Measurements from ENCODE around the gene SLC2A1.

The SLC2A1 gene

DNA sequence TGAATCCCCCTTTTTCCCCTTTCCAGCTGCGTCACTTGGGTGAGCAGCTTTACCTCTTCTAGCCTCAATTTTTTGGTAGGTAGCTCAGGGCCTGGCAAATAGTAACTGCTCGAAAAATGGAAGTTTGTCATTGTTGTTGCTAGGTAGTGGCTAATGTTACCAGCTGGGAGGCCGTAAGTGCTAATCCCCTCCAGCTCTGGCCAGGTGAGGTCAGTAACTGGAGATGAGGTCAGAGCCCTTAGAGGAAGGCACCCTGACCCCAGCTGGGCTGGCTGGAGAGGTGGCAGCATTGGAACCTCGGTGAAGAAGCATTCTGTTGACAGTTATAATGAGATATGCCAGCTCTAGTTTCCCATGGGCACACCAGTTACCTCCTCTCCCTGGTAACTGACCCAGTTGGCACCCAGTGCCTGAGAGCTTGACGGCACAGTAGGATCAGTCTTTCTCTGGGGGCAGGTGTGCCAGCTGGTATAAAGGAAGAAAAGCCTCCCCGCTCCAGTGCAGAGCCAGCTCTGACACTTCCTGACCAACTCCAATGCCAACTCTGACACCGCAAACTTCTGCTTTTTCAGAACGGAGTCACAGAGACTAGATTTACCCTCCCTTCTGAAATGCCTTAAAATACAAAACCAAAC is 35.0 kb upstream of the SLC2A1 start:
- no peak overlapping the region for H3K27ac ChIP-seq
- no peaks in the 10 kb centered on the region for H3K27me3 ChIP-seq (replicated peaks)
- H3K4me3 ChIP-seq (ENCODE audit: low read depth, low read length), result no peak overlapping the region
- in situ Hi-C loops (cut with HindIII; ENCODE audit: low pct_ligation_motif_present, low sequenced_read_pairs), result no loop called here
- DNase-seq, result no peak
- TF ChIP-seq, protein P1, sequence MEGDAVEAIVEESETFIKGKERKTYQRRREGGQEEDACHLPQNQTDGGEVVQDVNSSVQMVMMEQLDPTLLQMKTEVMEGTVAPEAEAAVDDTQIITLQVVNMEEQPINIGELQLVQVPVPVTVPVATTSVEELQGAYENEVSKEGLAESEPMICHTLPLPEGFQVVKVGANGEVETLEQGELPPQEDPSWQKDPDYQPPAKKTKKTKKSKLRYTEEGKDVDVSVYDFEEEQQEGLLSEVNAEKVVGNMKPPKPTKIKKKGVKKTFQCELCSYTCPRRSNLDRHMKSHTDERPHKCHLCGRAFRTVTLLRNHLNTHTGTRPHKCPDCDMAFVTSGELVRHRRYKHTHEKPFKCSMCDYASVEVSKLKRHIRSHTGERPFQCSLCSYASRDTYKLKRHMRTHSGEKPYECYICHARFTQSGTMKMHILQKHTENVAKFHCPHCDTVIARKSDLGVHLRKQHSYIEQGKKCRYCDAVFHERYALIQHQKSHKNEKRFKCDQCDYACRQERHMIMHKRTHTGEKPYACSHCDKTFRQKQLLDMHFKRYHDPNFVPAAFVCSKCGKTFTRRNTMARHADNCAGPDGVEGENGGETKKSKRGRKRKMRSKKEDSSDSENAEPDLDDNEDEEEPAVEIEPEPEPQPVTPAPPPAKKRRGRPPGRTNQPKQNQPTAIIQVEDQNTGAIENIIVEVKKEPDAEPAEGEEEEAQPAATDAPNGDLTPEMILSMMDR (IDR thresholded peaks at IDR 0.05; ENCODE audit: low read depth, low read length, missing control alignments), result no peak
- H3K36me3 ChIP-seq (replicated peaks), result no peaks in the 10 kb centered on the region

DNA sequence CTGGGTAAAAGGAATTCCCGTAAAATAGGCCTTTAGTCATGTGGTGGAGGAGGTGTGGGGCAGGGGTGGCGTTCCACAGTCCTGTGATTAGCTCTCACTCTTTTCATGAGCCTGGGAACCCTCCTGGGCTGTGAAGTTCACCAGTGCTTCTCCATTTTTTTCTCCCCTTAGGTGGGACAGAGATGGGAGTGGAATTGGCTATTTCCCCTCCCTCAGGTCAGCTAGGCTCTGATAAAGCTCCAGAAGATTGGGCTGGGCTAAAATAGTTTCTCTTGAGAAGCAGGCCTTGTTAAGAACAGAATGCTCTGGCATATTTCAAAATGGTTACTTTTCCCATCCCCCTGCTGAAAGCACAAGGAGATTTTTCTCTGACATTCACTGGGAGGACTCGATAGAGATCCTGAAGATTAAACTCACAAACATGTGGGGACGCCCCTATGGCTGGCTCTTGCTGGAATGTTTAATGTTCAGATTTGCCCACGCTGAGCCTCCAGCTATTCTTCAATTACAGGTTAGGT is 33.4 kb upstream of the SLC2A1 start:
- Histone ChIP-seq H3K4me3 (ENCODE audit: low read depth, low read length) (no peak overlapping the region), H3K27ac (no peak overlapping the region), H3K27me3 (replicated peaks) (no peaks in the 10 kb centered on the region), H3K36me3 (replicated peaks) (no peaks in the 10 kb centered on the region)
- no peak for DNase-seq
- in situ Hi-C loops (cut with HindIII; ENCODE audit: low pct_ligation_motif_present, low sequenced_read_pairs), result no loop called here
- TF ChIP-seq, protein P1 (IDR thresholded peaks at IDR 0.05; ENCODE audit: low read depth, low read length, missing control alignments), result no peak

DNA sequence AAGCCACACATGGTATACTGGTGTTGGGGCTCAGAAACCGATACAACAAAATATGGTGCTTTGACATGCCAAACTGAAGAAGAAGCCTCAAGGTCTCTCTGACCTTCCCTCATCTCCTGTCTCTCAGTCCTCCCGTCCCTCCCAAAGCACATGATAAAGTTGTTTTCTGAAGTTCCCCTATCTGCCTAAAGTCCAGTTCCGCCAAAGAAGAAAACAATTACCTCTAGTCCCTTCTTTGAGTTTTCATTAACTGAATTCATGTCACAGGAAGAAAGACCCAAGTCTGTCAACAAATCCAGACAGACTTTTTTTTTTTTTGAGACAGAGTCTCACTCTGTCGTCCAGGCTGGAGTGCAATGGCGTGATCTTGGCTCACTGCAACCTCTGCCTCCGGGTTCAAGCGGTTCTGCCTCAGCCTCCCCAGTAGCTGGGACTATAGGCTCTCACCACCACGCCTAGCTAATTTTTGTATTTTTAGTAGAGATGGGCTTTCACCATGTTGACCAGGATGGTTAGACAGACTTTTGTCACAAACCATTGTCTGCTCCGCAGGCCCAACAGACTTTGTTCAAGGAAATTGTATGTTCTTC is 32.2 kb upstream of the SLC2A1 start:
- Histone ChIP-seq H3K27ac (no peak overlapping the region), H3K36me3 (replicated peaks) (no peaks in the 10 kb centered on the region), H3K4me3 (ENCODE audit: low read depth, low read length) (no peak overlapping the region), H3K27me3 (replicated peaks) (no peaks in the 10 kb centered on the region)
- in situ Hi-C loops (cut with HindIII; ENCODE audit: low pct_ligation_motif_present, low sequenced_read_pairs), result no loop called here
- TF ChIP-seq, protein P1 (IDR thresholded peaks at IDR 0.05; ENCODE audit: low read depth, low read length, missing control alignments), result no peak
- no peak for DNase-seq

DNA sequence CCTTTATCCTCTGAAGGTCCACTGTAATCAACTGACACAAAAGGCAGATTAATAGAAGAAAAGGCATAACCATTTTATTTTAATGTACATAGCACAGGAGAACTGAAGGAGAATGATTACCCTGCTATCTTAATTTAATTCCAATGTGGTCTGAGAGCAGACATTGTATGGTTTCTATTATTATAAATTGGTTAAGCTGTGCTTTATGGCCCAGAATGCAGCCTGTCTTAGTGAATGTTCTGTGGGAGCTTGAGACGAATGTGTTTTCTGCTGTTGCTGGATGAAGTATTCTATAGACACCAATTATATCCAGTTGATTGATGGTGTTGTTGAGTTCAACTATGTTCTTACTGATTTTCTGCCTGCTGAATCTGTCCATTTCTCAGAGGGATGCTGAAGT is 25.0 kb upstream of the SLC2A1 start:
- TF ChIP-seq, protein P1 (IDR thresholded peaks at IDR 0.05; ENCODE audit: low read depth, low read length, missing control alignments), result no peak
- in situ Hi-C loops (cut with HindIII; ENCODE audit: low pct_ligation_motif_present, low sequenced_read_pairs), result no loop called here

DNA sequence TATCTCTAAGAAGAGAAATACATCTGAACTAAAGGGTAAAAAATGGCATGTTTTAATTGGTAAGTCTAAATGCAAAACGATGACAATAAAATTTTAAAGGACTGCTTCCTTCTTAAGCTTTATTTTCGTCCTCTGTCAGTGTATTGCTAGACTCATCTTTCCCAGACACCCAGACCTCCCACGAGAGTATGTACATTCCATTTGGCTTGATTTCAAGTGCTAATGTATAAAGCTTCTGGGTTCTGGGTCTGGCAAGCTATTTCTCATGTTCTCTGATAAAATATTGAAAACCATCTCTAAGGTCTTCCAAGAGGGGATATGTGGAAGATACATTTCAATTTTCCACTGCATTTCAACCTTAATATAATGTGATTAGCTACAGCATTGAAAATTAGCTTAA is 24.6 kb upstream of the SLC2A1 start:
- Histone ChIP-seq H3K27ac (no peak overlapping the region), H3K36me3 (replicated peaks) (no peaks in the 10 kb centered on the region), H3K27me3 (replicated peaks) (no peaks in the 10 kb centered on the region), H3K4me3 (ENCODE audit: low read depth, low read length) (no peak overlapping the region)
- TF ChIP-seq, protein P1 (IDR thresholded peaks at IDR 0.05; ENCODE audit: low read depth, low read length, missing control alignments), result no peak
- in situ Hi-C loops (cut with HindIII; ENCODE audit: low pct_ligation_motif_present, low sequenced_read_pairs), result no loop called here
- DNase-seq, result no peak

More for the DNA sequence above, 25.0 kb upstream of the SLC2A1 start:
- H3K27me3 ChIP-seq (replicated peaks), result no peaks in the 10 kb centered on the region
- no peak overlapping the region for H3K4me3 ChIP-seq (ENCODE audit: low read depth, low read length)
- no peaks in the 10 kb centered on the region for H3K36me3 ChIP-seq (replicated peaks)
- DNase-seq, result no peak
- H3K27ac ChIP-seq, result no peak overlapping the region

Data from brain microvascular endothelial cell (primary cell).